ENCODE measurements around the gene IMPDH2. TPM values are rescaled to one million over a fixed set of nuclear protein-coding genes. Genes with fewer than 3 reads are reported as not detected.

Gene IMPDH2
- total and polyA plus RNA-seq, 7 donors = 82.8 to 397 (median 214) TPM

DNA sequence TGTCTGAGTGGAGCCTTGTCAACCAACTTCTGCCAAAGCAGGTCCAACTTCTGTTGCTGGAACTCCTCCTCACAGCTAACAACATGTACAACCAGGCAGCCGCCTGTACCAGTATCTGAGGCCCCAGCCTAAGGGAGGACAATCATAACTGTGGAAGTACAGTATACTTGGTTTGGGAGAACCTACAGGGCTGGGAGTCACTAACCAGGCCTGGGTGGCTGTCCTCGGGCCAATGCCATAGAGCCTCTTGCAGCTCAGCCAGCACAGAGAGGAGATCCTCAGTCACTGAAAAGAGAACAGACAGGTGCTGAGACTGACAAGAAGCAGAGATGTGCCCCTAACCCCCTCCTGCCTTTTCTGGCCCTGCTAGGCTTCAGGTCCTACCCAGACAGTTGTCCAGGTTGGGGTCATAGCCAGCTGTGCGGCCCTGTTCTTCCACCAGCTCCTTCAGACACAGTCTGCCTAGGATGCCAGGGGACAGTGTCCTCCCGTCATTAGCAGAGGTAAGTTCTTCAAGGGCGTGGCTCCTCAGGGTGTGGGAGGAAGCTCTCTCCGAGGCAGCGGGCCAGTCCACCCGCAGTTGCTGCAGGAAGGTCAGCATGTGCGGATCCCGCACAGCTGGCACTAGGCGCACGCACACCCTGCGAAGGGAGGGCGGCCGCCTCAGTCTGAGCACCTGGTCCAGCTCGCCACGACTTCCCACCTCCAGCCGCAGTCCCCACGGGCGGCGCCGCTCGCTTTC is 11.8 kb downstream of the IMPDH2 start:
- Histone ChIP-seq H3K36me3 (ENCODE audit: insufficient read depth in 1 of 2, low read depth in 1 of 2) (peaks cover 3 to 40% of the 10 kb centered on the region in 2 donors), H3K4me3 (peak overlapping the region; percentile 81), H3K4me1 (peaks cover 41% of the 10 kb centered on the region), H3K27me3 (ENCODE audit: insufficient read depth in 3 of 3, low read length in 2 of 3) (no peaks in the 10 kb centered on the region), H3K27ac (peak overlapping the region; percentile 74), H3K9me3 (no peaks in the 10 kb centered on the region)
- WGBS, 3 donors = 7 to 11% (median 8%) methylated on average over 17 to 23 of the region's 23 CpGs
- TF ChIP-seq, protein P1, sequence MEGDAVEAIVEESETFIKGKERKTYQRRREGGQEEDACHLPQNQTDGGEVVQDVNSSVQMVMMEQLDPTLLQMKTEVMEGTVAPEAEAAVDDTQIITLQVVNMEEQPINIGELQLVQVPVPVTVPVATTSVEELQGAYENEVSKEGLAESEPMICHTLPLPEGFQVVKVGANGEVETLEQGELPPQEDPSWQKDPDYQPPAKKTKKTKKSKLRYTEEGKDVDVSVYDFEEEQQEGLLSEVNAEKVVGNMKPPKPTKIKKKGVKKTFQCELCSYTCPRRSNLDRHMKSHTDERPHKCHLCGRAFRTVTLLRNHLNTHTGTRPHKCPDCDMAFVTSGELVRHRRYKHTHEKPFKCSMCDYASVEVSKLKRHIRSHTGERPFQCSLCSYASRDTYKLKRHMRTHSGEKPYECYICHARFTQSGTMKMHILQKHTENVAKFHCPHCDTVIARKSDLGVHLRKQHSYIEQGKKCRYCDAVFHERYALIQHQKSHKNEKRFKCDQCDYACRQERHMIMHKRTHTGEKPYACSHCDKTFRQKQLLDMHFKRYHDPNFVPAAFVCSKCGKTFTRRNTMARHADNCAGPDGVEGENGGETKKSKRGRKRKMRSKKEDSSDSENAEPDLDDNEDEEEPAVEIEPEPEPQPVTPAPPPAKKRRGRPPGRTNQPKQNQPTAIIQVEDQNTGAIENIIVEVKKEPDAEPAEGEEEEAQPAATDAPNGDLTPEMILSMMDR (IDR thresholded peaks at IDR 0.05) = no peak
- no peak for ATAC-seq
- no peak for DNase-seq
- intact Hi-C loops (cut with DNase I) = no loop called here

DNA sequence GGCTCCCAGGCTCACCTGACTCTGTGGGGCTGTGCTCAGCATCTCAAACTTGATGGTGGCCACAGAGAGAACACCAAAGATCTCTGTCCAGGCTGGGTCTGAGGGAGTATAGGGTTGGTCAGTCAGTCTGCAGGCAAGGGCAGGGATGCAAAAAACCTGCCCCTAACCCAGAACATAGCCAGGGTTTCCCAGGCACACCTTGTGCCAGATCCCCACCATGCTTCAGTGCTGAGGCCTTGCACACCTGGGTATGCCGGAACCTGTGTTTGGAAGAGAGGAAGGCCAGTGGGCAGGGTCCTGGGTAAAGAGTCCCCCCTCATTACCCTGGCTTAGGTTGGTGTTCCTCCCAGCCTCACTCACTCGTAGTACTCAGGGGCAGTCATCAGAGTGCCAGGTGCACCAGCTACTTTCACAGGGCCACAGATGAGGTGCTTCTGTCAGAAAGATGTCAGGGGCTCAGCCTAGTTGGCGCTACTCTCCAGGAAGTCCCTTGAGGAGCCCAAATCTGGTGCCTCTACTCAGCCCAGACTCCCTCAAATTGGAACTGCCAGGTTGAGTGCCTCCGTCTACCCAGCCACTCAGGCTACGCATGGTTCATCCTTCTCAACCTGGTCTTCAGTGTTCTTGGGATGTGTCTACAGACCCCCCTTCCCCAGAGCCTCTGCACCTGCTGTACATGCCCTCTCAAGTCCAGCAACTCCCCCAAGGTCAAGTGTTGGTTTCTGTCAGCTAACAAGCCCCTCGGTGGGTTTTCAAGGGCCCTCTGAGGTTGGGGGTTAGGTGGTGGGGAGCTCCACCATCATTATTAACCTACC is 12.6 kb downstream of the IMPDH2 start:
- H3K36me3 ChIP-seq (ENCODE audit: insufficient read depth in 1 of 2, low read depth in 1 of 2) = peaks cover 3 to 48% of the 10 kb centered on the region in 2 donors
- TF ChIP-seq, protein P1 (IDR thresholded peaks at IDR 0.05) = no peak
- H3K4me1 ChIP-seq = peaks cover 49% of the 10 kb centered on the region
- H3K27ac ChIP-seq = no peak overlapping the region
- H3K27me3 ChIP-seq (ENCODE audit: insufficient read depth in 3 of 3, low read length in 2 of 3) = no peaks in the 10 kb centered on the region
- H3K4me3 ChIP-seq = no peak overlapping the region
- intact Hi-C loops (cut with DNase I) = no loop called here
- H3K9me3 ChIP-seq = no peaks in the 10 kb centered on the region
- ATAC-seq (no peak), DNase-seq (no peak)
- 83 to 91% (median 85%) methylated on average over 6 of the region's 6 CpGs for WGBS, 3 donors

DNA sequence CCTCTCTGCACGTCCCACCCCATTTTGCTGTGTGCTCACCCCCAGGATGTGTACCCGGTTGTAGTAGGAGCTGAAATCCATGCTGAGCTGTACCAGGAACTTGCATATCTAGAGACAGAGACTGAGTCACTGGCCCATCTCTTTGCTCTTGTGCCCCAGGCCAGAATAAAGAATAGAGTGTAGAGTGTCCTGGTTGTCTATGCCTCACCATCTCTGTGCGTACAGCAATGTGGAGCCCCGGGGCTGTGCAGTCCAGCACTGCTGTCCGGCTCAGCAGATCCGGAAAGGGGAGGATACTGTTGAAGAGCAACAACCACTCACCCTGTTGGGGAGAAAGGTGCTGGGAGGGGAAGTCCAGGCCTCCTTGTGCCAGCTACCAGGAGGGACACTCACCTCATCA is 13.4 kb downstream of the IMPDH2 start:
- Histone ChIP-seq H3K27ac (no peak overlapping the region), H3K27me3 (ENCODE audit: insufficient read depth in 3 of 3, low read length in 2 of 3) (no peaks in the 10 kb centered on the region), H3K4me1 (peaks cover 55% of the 10 kb centered on the region), H3K9me3 (no peaks in the 10 kb centered on the region), H3K36me3 (ENCODE audit: insufficient read depth in 1 of 2, low read depth in 1 of 2) (peaks cover 3 to 51% of the 10 kb centered on the region in 2 donors), H3K4me3 (no peak overlapping the region)
- WGBS, 3 donors = 73 to 81% (median 75%) methylated on average over 6 of the region's 6 CpGs
- DNase-seq = no peak
- no peak for ATAC-seq
- TF ChIP-seq, protein P1 (IDR thresholded peaks at IDR 0.05) = no peak
- intact Hi-C loops (cut with DNase I) = no loop called here

DNA sequence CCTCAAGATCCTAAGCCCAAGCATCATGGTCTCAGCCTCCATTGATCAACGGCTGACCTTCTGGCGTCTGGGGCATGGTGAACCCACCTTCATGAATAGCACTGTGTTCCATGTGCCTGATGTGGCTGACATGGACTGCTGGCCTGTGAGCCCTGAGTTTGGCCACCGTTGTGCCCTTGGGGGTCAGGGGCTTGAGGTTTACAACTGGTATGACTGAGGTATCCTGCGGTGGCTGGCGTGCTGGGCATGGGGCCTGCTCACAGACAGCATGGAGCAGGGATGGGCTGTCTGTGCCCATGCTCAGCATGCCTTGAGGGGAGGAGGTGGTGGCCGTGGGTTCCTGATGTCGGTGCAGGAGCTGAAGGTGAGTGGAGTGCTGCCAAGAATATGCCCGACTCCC is 14.1 kb downstream of the IMPDH2 start:
- TF ChIP-seq, protein P1 (IDR thresholded peaks at IDR 0.05) = no peak
- DNase-seq (no peak), ATAC-seq (no peak)
- Histone ChIP-seq H3K27me3 (ENCODE audit: insufficient read depth in 3 of 3, low read length in 2 of 3) (no peaks in the 10 kb centered on the region), H3K27ac (no peak overlapping the region), H3K4me3 (no peak overlapping the region), H3K4me1 (peaks cover 50% of the 10 kb centered on the region), H3K36me3 (ENCODE audit: insufficient read depth in 1 of 2, low read depth in 1 of 2) (peaks cover 3 to 51% of the 10 kb centered on the region in 2 donors), H3K9me3 (no peaks in the 10 kb centered on the region)
- 78 to 90% (median 79%) methylated on average over 8 of the region's 8 CpGs for WGBS, 3 donors
- intact Hi-C loops (cut with DNase I) = no loop called here
